Head of caudate nucleus (tissue), 42 donors: ENCODE measurements around the gene NID2.

ENCODE experiments used
- DNase-seq, 42 donors: peaks; one replicate each; pipeline versions ENCODE4 v3.0.0 to v3.0.0-alpha.2; 2020 to 2021; ENCODE audit warnings: mixed read lengths in 7 of 42
- intact Hi-C: fragments of 100-400 bp; cut with DNase I; formaldehyde crosslinking; loops from one replicate; pipeline ENCODE4 v1.15.0; 2022

The NID2 gene

DNA sequence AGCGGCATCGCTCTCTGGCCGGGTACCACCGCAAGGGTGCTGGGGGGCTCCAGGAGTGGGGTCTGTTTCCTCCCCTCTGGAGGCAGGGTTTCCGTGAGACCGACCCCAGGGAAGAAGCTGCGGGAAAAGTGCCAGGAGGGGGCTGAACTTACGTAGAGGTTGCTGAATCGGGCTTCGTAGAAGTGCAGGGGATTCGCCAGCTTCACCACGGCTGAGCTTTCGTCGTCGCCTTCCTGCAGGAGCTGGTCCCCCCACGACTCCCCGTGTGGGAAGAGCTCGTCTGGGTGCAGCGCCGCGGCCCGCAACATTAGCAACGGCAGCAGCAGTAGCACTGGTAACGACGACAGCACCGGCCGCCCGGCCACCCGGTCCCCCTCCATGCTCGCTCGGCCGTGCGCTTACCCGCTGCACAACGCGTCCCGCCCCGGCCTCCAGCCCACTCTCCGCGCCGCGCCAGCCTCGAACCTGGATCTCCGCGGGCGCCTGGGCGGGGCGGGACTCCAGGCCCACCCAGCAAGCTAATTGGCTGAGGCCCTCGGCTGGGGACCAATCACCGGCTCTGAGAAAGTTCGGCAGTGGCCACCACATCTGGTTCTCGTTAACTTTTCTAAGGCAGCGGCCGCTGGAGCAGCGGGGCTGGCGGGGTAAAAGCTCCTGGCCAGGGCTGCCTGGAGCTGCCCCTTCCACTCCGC is at the start of gene NID2:
TSS of gene NID2 (minus strand) at position 445 of the 692 bp plus-strand sequence. CDS start at position 380, 65 bp downstream.
- intact Hi-C loops: no loop called here
- peak in 41 of 42 donors; percentile 23 to 84 (median 67) for DNase-seq

- DNase-seq: peak in 4 of 42 donors; percentile 10 to 25 (median 12)
- intact Hi-C loops: loop anchor here (5.0 kb wide), 1 partner anchor 40 kb away; no protein-coding TSS in a partner anchor
Observed at GRCh38 chr14:52117111-52117832, 48.4 kb upstream of the NID2 start.

- intact Hi-C loops: loop anchor here (5.0 kb wide), 1 partner anchor 38 kb away; no protein-coding TSS in a partner anchor
- no peak for DNase-seq
Observed at GRCh38 chr14:52115286-52115685, 46.4 kb upstream of the NID2 start.

GRCh38 chr14:52112336-52113018 is 43.6 kb upstream of the NID2 start:
- intact Hi-C loops: no loop called here
- DNase-seq: no peak

- DNase-seq: no peak
- intact Hi-C loops: no loop called here
Observed at GRCh38 chr14:52111583-52111982, 42.7 kb upstream of the NID2 start.

GRCh38 chr14:52110441-52111086 is 41.7 kb upstream of the NID2 start:
- intact Hi-C loops: no loop called here
- DNase-seq: no peak

DNA sequence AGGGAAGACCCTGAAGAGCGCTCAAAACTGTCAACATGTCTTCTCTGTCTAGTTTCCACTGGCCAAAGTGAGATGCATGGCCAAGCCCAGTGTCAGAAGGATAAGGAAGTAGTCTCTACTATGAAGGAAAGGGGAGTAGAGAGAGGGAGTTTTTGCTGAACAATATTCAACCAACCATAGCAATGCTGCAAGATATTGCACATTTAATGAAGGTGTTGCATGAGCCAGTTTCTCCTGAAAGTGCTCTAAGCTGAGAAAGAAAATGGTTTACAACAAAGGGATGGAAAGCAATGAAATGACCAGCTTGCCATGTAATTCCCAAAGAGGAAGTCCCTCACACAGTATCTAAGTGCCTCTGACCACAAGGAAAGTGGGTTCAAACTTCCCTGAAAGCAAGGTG is 40.0 kb upstream of the NID2 start:
- intact Hi-C loops: no loop called here
- DNase-seq: no peak

DNA sequence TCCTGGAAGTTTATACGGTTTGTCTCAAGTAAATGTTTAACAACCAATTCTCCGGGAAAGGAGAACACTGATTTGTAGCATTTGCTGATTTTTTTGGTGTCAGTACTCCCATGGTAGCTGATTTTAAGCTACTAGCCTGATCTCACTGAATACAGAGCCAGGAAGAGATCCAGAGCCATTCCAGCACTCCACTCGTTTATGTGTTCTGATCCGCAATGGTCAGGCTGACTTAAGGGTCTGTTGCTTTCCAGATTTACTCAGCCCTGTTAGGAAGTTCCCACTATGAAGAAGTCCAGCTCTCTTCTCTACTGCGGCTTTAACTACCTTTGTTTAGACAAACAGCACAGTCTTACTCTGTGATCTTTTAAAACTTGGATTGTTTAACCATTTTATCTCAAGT is 38.0 kb upstream of the NID2 start:
- intact Hi-C loops: no loop called here
- DNase-seq: no peak

- DNase-seq: no peak
- intact Hi-C loops: no loop called here
Observed at GRCh38 chr14:52103416-52103815, 34.6 kb upstream of the NID2 start.

DNA sequence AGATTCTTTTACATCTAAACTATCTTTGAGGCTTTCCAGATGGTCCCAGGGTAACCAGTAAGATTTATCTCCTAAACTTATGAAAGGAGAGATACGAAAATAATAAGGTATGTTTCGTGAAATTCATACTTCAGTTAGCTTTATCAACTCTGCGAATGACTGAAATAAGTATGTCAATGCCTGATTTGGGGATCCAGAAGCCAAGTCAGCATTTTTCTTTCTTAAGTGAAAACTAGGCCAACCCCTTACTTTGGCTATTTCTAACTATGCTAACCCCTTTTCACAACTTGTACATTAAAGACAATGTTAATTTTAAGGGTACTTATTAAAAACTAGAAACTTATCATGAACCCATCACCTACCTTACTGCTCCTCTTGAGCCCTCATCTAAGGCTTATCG is 26.9 kb upstream of the NID2 start:
- DNase-seq: no peak
- intact Hi-C loops: no loop called here

- DNase-seq: no peak
- intact Hi-C loops: no loop called here
Observed at GRCh38 chr14:52095336-52095735, 26.5 kb upstream of the NID2 start.

DNA sequence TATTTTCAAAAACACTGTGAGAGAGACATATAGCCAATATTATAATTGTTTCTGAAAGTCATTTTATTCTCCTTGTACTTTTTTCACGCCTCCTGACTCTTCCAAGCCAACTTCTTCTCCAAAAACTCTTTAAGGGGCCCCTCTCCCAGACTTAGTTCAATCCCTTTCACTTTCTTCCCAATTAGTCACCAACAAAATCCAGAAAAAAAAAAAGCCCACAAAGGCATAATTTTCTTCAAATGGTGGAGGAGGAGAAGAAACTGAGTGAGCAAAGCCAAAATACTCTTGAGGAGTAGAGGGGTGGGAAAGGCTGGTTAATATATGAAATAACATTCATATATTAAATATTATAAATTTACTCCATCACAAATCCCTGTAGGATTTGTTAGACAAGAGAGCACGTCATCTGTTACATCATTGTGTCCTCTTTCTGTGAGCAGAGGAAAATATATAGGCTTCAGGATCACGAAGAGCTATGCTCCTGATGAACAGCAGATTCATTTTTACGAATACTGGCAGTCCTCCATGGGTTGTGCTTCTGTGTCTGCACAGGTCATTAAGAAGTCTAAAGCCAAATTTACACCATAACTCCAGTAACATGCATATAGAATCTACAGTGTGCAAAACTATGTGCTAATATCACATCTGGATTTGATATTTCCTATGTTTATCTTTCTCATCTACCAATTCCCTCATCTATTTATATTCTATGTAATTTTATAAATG is 25.9 kb upstream of the NID2 start:
- intact Hi-C loops: no loop called here
- DNase-seq: no peak

DNA sequence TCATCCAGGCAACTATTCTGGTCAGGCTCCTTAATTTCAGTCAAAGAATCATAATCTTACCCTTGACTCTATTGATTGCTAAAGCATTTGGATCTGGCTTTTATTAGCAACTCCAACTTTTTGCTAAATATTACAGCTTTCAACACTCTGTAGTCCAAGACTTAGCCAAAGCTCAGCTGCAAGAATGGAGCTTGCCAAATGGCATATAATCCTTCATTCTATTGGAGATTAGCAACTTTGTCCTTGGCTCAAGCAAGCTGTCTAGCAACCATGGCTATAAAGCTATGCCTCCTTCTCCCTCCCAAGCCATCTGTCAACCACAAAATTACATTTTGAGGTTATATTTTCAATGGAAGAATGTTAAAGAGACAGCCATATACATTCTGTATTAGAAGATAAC is 23.1 kb upstream of the NID2 start:
- DNase-seq: no peak
- intact Hi-C loops: no loop called here

- DNase-seq: no peak
- intact Hi-C loops: no loop called here
Observed at GRCh38 chr14:52090936-52091335, 22.1 kb upstream of the NID2 start.

- intact Hi-C loops: no loop called here
Observed at GRCh38 chr14:52089218-52089617, 20.4 kb upstream of the NID2 start.

DNA sequence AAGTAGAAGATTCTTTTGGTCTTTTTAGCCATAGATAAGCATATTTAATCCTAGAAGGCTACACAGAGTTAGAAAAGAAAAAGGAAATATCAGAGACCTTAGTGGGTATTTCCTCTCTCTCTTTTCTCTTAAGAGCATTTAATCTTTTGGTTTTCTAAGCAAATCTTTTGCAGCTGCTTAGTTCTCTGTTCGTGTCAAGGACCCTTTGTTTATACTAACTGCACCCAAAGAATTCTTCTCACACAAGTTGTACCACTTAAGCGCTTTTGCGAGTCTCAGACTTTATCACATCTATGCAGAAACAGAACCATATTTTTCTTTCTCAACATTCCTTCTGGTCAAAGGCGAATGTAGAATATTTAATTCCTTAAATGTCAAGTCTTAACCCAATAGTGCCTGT is 17.9 kb upstream of the NID2 start:
- intact Hi-C loops: no loop called here
- no peak for DNase-seq

More at GRCh38 chr14:52089218-52089617, 20.4 kb upstream of the NID2 start:
- no peak for DNase-seq

GRCh38 chr14:52082903-52083302 is 14.0 kb upstream of the NID2 start:
- no peak for DNase-seq
- intact Hi-C loops: no loop called here

- no peak for DNase-seq
- intact Hi-C loops: no loop called here
Observed at GRCh38 chr14:52081964-52082363, 13.1 kb upstream of the NID2 start.
